DMS 273 treated with DMSO at 0.1 percent for 48 hours (cell line): ENCODE data around the gene SAMD8.

Experiments
- DNase-seq: peaks from one replicate; lab custom pipeline; 2025; lab: John Stamatoyannopoulos, UW

Gene SAMD8

GRCh38 chr10:75111365-75111906 is at the start of gene SAMD8:
TSS of gene SAMD8 (plus strand) at chr10:75111656. CDS start at chr10:75150529, 38,873 bp downstream.
- DNase-seq: no peak

GRCh38 chr10:75061709-75062505 is 49.5 kb upstream of the SAMD8 start:
- no peak for DNase-seq

DNA sequence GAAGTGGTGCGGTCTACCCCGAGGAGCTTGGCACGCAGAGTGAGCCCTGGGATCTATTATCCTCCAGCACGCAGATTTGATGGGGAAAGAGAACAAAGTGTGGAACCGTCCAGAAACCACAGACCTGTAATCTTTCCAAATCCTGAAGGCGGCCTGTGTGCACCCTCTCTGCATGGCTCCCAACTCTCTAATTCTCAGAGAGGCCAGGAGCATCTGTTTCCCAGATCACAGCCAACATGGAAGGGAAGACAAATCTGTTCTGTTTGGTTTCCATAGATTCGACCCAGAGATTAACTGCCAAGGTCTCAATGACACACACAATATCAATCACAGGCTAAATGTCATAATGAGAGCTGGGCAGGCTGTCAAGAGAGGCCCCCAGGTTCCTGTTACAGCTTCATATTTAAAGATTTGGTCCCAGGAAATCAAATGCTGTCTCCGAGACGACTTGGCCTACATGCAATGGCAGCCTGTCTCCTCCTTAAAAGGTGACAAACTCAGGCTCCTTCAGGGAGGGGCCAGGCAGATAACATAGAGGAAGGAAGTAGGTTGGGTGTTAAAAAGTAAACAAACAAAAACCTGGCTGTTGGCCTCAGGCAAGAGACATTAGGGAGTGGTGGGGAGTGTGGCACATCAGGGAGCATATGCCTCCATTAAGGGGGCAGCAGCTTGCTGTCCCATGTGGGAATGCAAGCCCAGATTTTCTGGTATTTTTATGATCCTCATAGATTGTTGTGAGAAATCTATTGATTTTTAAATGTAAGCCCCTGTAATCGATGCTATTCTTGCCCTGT is 48.8 kb upstream of the SAMD8 start:
- no peak for DNase-seq

DNA sequence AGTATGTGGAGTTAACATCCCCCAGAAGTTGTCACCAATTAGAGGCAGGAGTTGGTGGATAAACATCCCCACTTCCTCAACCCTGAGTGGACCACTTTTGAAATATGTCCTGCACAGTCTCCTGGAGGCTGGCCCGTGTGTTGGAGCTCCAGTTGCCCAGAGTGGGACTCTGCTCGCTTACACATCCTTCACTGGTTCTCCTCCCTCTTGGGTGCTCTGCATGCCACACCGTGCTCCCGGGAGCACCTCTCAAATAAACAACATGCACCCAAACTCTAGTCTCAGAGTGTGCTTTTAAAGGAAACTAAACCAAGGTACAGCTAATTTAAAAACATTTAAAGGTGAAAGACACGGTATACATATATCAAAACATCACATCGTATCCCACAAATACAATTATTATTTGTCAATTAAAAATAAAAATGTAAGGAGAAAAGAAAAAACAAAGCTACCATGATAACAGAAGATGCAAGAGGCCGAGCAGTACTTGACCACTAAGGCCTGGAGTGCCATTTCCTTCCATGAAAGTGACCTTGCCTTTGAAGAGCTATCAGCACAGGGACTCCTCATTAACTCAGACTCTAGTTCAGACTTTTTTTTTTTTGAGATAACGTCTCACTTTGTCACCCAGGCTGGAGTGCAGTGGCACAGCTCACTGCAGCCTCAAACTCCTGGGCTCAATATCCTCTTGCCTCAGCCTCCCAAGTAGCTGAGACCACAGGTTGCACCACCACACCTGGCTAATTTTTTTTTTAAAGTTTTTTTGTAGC is 47.8 kb upstream of the SAMD8 start:
- DNase-seq: no peak

DNA sequence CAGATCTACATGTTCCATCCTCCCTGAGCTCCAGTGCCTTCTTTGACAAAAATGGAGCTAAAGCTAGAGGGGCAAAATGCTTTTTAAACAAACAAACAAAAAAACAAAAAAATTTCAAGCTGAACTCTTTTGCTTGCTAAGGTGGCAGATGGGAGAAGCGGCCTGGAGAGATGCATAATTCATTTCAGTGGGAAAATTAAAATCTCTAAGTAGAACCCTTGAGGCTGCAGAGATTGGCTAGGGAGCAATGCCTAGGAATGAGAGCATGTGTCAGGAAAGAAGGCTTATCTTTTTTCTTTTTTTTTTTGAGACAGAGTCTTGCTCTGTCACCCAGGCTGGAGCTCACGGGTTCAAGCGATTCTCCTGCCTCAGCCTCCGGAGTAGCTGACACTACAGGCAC is 46.4 kb upstream of the SAMD8 start:
- no peak for DNase-seq

GRCh38 chr10:75066271-75066670 is 45.2 kb upstream of the SAMD8 start:
- no peak for DNase-seq

GRCh38 chr10:75067272-75067671 is 44.2 kb upstream of the SAMD8 start:
- no peak for DNase-seq

DNA sequence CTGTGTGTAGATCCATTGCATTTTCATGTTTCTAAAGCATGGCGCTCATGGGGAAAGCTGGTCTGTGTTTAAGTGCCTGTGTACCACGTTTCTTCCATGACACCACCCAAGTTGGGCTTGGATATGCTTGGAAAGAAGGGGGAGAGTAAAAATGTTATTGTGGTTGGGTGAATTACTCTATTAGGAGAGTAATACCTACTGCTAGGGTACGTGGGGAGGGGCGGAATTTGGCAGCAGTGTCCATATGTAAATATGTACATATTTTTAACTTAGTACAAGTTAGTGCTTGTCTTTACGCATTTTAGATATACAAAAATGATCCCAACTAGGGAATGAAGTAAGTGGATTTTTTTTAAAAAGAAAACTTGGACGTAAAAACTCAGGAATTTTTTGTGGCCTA is 42.9 kb upstream of the SAMD8 start:
- no peak for DNase-seq

DNA sequence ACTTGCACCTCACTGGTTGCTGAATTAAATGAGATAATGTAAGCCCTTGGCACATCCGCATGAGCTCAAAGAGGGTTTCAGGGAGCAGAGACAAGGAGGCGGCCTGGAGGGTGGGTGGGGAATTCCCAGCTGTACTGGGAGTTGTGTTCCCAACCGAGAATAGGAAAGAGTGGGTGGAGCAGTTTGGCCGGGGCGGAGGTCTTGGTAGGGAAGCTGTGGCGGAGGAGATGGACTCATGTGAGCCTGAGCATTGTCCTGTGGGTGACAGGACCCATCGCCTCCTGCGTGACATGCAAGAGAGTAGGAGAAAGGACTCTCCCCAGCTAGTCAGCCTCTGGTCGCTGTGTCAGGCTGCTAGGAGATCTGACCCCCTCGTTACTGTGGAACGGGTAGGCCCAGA is 41.0 kb upstream of the SAMD8 start:
- DNase-seq: no peak

DNA sequence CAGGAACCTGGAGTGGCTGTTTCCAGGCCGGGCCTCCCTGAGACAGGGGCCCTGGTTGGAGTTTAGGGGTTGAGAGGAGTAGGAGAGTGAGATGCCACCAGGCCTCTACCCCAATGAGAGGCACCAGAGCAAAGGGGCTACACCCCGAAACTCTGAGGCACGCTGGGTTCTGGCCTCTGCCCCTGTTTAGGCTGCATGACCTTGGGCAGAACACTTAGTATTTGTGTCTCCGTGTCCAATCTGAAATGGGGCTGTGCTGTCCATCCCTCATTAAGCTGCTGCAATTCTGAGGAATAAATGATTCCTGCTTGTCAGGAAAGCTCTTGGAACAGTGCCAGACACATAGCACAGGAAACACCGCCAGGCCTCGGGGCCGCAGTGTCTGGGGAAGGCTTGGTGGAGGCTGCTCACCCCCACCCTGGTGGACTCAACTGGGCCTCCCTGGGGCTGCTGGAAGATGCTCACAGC is 40.5 kb upstream of the SAMD8 start:
- no peak for DNase-seq

DNA sequence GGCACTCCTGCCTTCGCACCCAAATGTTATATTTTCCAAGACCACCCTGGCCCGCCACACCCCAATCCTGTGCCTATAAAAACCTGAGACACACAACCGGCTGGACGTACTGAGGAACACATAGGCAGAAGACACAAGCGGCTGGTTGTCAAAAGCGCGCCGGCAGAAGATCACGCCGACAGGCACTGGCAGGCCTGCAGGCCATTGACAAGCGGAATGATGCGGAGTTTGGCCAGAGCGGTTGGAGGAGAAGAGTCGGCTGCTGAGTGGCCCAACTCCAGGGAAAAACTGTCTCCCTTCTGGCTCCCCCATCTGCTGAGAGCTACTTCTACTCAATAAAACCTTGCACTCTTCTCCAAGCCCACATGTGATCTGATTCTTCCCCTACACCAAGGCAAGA is 39.7 kb upstream of the SAMD8 start:
- DNase-seq: no peak

- DNase-seq: no peak
Measured at GRCh38 chr10:75072727-75073126, 38.7 kb upstream of the SAMD8 start.

DNA sequence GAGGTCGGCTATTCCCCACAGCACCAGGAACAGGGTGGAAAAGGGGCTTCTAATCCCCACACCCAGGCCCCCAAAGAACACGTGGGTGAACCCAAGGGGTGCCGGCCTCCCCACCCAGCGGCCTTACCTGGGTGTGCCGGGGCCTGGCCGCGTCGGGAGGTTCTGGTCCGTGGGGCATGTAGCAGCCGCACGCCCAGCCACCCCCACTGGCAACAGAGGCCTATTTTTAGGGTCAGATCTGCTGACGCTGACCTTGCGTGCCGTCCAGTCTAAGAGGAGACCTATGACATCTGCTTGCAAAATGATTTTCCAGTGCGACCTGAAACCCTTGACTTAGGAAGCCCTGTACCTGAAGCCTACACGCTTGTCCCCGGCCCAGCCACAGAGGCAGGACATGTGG is 38.0 kb upstream of the SAMD8 start:
- no peak for DNase-seq

GRCh38 chr10:75074711-75075445 is 36.6 kb upstream of the SAMD8 start:
- DNase-seq: no peak

DNA sequence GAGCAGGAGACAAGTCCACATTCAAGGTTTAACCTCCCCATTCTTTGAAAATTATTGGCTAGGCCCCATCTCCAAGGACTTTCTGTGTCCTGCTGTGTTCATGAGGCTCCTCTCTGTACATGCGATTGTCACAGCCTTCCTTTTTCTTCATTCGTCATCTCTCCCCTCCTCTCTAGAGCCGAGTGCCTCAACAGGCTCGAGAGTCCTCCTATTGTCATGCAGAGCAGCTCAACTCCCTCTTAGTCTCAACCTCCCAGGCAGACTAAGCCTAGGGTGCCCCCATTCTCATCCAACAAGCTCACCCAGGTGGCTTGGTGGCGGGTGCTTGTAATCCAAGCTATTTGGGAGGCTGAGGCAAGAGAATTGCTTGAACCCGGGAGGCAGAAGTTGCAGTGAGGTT is 35.1 kb upstream of the SAMD8 start:
- DNase-seq: no peak

GRCh38 chr10:75079436-75080083 is 31.9 kb upstream of the SAMD8 start:
- DNase-seq: no peak

DNA sequence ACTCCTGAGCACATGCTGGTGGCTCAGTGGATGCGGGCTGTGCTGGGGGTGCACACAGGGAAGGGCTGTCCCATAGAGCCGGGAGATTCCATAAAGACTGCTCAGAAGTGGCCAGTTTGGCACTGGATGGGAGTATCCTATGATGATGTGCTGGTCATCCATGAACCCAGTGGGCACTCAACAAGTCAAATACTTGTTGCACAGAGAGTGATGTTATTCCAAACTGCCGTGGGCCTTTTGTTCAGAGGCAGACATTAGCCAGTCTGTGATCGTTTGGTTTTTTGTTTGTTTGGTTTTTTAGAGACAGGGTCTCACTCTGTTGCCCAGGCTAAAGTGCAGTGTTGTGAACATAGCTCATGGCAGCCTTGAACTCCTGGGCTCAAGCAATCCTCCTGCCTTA is 30.9 kb upstream of the SAMD8 start:
- no peak for DNase-seq

DNA sequence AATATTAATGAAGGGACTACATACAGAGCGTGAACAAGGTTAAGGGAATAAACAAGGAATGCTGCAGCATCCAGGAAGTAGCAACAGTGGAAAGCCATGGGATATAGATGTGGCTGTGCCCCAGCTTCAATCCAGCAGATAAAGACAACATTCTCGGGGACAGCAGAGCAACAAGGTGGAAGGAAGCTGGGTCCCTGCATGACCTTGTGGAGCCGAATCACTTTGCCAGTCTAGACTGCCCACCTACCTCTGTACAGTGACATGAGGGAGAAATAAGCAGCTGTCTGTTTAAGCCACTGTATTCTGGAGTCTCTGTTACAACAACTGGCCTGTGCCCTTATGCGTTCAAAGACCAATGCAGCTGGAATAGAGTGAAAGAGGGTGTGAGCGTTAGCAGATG is 30.1 kb upstream of the SAMD8 start:
- DNase-seq: no peak

DNA sequence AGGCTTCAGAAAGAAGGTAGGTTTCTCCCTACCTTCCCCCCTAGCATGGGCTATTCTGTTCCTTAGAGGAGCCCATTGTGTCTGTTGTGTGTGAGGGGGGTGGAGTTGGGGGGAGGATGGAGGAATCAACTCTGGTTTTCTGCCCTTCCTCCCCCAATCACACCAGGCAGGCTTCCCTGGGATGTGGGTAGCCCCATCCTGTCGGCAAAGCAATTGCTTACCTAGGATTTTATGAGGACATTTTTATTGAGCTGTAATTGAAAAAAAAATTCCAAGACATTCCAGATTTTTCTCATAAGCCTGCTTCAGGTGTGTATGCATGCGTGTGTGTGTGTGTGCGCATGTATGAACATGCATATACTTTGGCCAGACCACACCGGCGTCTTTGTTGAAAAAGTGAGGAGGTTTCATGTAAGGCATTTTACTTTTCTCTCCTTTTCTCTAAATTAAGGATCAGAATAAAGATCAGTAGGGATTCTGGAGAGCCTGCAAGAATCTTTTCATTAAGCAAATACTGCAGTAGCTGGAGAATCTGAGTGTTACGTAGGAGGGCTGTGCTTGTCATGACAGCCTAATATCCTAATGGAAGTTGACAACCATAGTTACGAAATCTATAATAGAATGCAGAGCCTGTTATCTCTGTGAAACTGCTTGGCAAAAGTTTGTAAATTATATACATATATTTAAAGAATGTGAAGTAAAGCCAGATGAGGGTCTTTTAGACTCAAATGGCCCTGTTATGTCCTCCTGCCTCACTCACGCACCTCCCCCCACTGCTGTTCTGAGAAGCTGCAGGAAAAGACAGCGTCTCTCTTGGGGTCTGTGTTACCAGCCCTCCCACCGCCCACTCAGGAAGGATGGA is 27.3 kb upstream of the SAMD8 start:
- DNase-seq: no peak

GRCh38 chr10:75084834-75085384 is 26.5 kb upstream of the SAMD8 start:
- no peak for DNase-seq
